Vagina (tissue), 2 donors: Measurements from ENCODE around the gene SLC9A9.

ENCODE experiments used
- CTCF ChIP-seq, 3 experiments: fragments of 450-650 bp in 2 of 3; fragments of 200-600 bp in 1 of 3; sonication (generic) in 1 of 3; IDR thresholded peaks; one replicate each; pipeline ENCODE4 v1.5.1; 2017 to 2019; ENCODE audit warnings: antibody characterized with exemption in 3 of 3, mild to moderate bottlenecking in 2 of 3, moderate library complexity in 2 of 3
- POLR2A ChIP-seq, 2 donors: fragments of 450-650 bp; IDR thresholded peaks; one replicate each; pipeline ENCODE4 v1.6.1; 2017; ENCODE audit warnings: antibody characterized with exemption in 2 of 2, mild to moderate bottlenecking in 2 of 2, moderate library complexity in 2 of 2

- no peak for TF ChIP-seq POLR2A (IDR thresholded peaks at IDR 0.05)
- TF ChIP-seq CTCF (IDR thresholded peaks at IDR 0.05), result no peak
Observed at GRCh38 chr3:143271136-143271535, 577.1 kb downstream of the SLC9A9 start.
